ENCODE measurements around the gene EMX2. TPM values are rescaled to one million over a fixed set of nuclear protein-coding genes. Genes with fewer than 3 reads are reported as not detected.

Gene EMX2
- total RNA-seq, 2 donors from 2014 or later, result not detected

- Histone ChIP-seq H3K27ac (no peak overlapping the region), H3K9me3 (no peaks in the 10 kb centered on the region), H3K27me3 (no peaks in the 10 kb centered on the region), H3K4me3 (no peak overlapping the region), H3K4me1 (no peaks in the 10 kb centered on the region), H3K36me3 (replicated peaks in 1 of 2; ENCODE audit: insufficient read depth in 1 of 2, low read depth in 2 of 2) (no peaks in the 10 kb centered on the region)
- ATAC-seq (no peak), DNase-seq (no peak)
- TF ChIP-seq CTCF (IDR thresholded peaks at IDR 0.05) (no peak), POLR2A (IDR thresholded peaks at IDR 0.05) (no peak)
- intact Hi-C loops (cut with DNase I), result no loop called here
- 65 to 73% methylated on average over 5 of the region's 5 CpGs for WGBS, 2 donors
These were observed 27.6 kb upstream of the EMX2 start for GRCh38 chr10:117514971-117515370.

- no peaks in the 10 kb centered on the region for H3K36me3 ChIP-seq (replicated peaks in 1 of 2; ENCODE audit: insufficient read depth in 1 of 2, low read depth in 2 of 2)
- H3K9me3 ChIP-seq, result no peaks in the 10 kb centered on the region
- intact Hi-C loops (cut with DNase I), result no loop called here
These were observed 25.9 kb upstream of the EMX2 start for GRCh38 chr10:117516681-117517080.

GRCh38 chr10:117518246-117518645 is 24.3 kb upstream of the EMX2 start:
- DNase-seq (no peak), ATAC-seq (no peak)
- Histone ChIP-seq H3K9me3 (no peaks in the 10 kb centered on the region), H3K27me3 (no peaks in the 10 kb centered on the region), H3K4me3 (no peak overlapping the region), H3K4me1 (no peaks in the 10 kb centered on the region), H3K36me3 (replicated peaks in 1 of 2; ENCODE audit: insufficient read depth in 1 of 2, low read depth in 2 of 2) (no peaks in the 10 kb centered on the region), H3K27ac (no peak overlapping the region)
- TF ChIP-seq CTCF (IDR thresholded peaks at IDR 0.05) (no peak), POLR2A (IDR thresholded peaks at IDR 0.05) (no peak)
- intact Hi-C loops (cut with DNase I), result no loop called here
- WGBS, 2 donors, result 36 to 42% methylated on average over 5 of the region's 5 CpGs

More at GRCh38 chr10:117516681-117517080, 25.9 kb upstream of the EMX2 start:
- DNase-seq (no peak), ATAC-seq (no peak)
- Histone ChIP-seq H3K27me3 (no peaks in the 10 kb centered on the region), H3K27ac (no peak overlapping the region), H3K4me3 (no peak overlapping the region), H3K4me1 (no peaks in the 10 kb centered on the region)
- TF ChIP-seq CTCF (IDR thresholded peaks at IDR 0.05) (no peak), POLR2A (IDR thresholded peaks at IDR 0.05) (no peak)
- 78 to 81% methylated on average over 6 of the region's 6 CpGs for WGBS, 2 donors

GRCh38 chr10:117519286-117519685 is 23.3 kb upstream of the EMX2 start:
- intact Hi-C loops (cut with DNase I), result no loop called here
- no peak for DNase-seq
- H3K36me3 ChIP-seq (replicated peaks in 1 of 2; ENCODE audit: insufficient read depth in 1 of 2, low read depth in 2 of 2), result no peaks in the 10 kb centered on the region
- TF ChIP-seq POLR2A (IDR thresholded peaks at IDR 0.05) (no peak), CTCF (IDR thresholded peaks at IDR 0.05) (no peak)
- H3K27ac ChIP-seq, result no peak overlapping the region
- H3K4me1 ChIP-seq, result no peaks in the 10 kb centered on the region
- no peaks in the 10 kb centered on the region for H3K9me3 ChIP-seq
- ATAC-seq, result no peak
- H3K4me3 ChIP-seq, result no peak overlapping the region
- no peaks in the 10 kb centered on the region for H3K27me3 ChIP-seq
- 58 to 64% methylated on average over 8 of the region's 8 CpGs for WGBS, 2 donors

GRCh38 chr10:117519879-117520278 is 22.7 kb upstream of the EMX2 start:
- Histone ChIP-seq H3K27me3 (no peaks in the 10 kb centered on the region), H3K36me3 (replicated peaks in 1 of 2; ENCODE audit: insufficient read depth in 1 of 2, low read depth in 2 of 2) (no peaks in the 10 kb centered on the region), H3K4me3 (no peak overlapping the region), H3K4me1 (no peaks in the 10 kb centered on the region), H3K9me3 (no peaks in the 10 kb centered on the region), H3K27ac (no peak overlapping the region)
- no peak for TF ChIP-seq POLR2A (IDR thresholded peaks at IDR 0.05)
- no peak for TF ChIP-seq CTCF (IDR thresholded peaks at IDR 0.05)
- intact Hi-C loops (cut with DNase I), result no loop called here
- 37 to 38% methylated on average over 3 of the region's 3 CpGs for WGBS, 2 donors
- DNase-seq (no peak), ATAC-seq (no peak)

Data from body of pancreas (tissue), 4 donors.